ENCODE data around the gene NAA60.

NAA60 gene

GRCh38 chr16:3480901-3481695 lies 37.6 kb downstream of the NAA60 start:
- no peak overlapping the region for H2AFZ ChIP-seq (ENCODE audit: low read depth, low read length)
- peaks cover 36% of the 10 kb centered on the region for H3K4me1 ChIP-seq (ENCODE audit: insufficient read depth, low read length)
- H3K9me3 ChIP-seq (ENCODE audit: low read length): no peaks in the 10 kb centered on the region
- H3K27me3 ChIP-seq (ENCODE audit: insufficient read depth, low read length): no peaks in the 10 kb centered on the region
- H3K4me3 ChIP-seq (ENCODE audit: low read length): no peak overlapping the region
- H3K36me3 ChIP-seq (ENCODE audit: insufficient read depth, low read length): peaks cover 43% of the 10 kb centered on the region

GRCh38 chr16:3481696-3482658 lies 38.5 kb downstream of the NAA60 start:
- no peak overlapping the region for H3K4me3 ChIP-seq (ENCODE audit: low read length)
- no peaks in the 10 kb centered on the region for H3K9me3 ChIP-seq (ENCODE audit: low read length)
- H2AFZ ChIP-seq (ENCODE audit: low read depth, low read length): no peak overlapping the region
- H3K4me1 ChIP-seq (ENCODE audit: insufficient read depth, low read length): peaks cover 36% of the 10 kb centered on the region
- H3K36me3 ChIP-seq (ENCODE audit: insufficient read depth, low read length): peaks cover 52% of the 10 kb centered on the region
- H3K27me3 ChIP-seq (ENCODE audit: insufficient read depth, low read length): no peaks in the 10 kb centered on the region

- Histone ChIP-seq H3K4me3 (ENCODE audit: low read length) (no peak overlapping the region), H3K9me3 (ENCODE audit: low read length) (no peaks in the 10 kb centered on the region), H3K36me3 (ENCODE audit: insufficient read depth, low read length) (peaks cover 52% of the 10 kb centered on the region), H3K27me3 (ENCODE audit: insufficient read depth, low read length) (no peaks in the 10 kb centered on the region), H3K4me1 (ENCODE audit: insufficient read depth, low read length) (peaks cover 36% of the 10 kb centered on the region), H2AFZ (ENCODE audit: low read depth, low read length) (no peak overlapping the region)
These were observed 39.3 kb downstream of the NAA60 start for GRCh38 chr16:3482659-3483241.

GRCh38 chr16:3484318-3485096 lies 41.0 kb downstream of the NAA60 start:
- no peaks in the 10 kb centered on the region for H3K27me3 ChIP-seq (ENCODE audit: insufficient read depth, low read length)
- H3K36me3 ChIP-seq (ENCODE audit: insufficient read depth, low read length): peaks cover 48% of the 10 kb centered on the region
- H3K9me3 ChIP-seq (ENCODE audit: low read length): no peaks in the 10 kb centered on the region
- H2AFZ ChIP-seq (ENCODE audit: low read depth, low read length): no peak overlapping the region
- H3K4me3 ChIP-seq (ENCODE audit: low read length): no peak overlapping the region
- H3K4me1 ChIP-seq (ENCODE audit: insufficient read depth, low read length): peaks cover 27% of the 10 kb centered on the region

- Histone ChIP-seq H2AFZ (ENCODE audit: low read depth, low read length) (no peak overlapping the region), H3K27me3 (ENCODE audit: insufficient read depth, low read length) (no peaks in the 10 kb centered on the region), H3K36me3 (ENCODE audit: insufficient read depth, low read length) (peaks cover 44% of the 10 kb centered on the region), H3K9me3 (ENCODE audit: low read length) (no peaks in the 10 kb centered on the region), H3K4me1 (ENCODE audit: insufficient read depth, low read length) (peaks cover 27% of the 10 kb centered on the region), H3K4me3 (ENCODE audit: low read length) (no peak overlapping the region)
These were observed 41.7 kb downstream of the NAA60 start for GRCh38 chr16:3485097-3485745.

GRCh38 chr16:3485821-3486505 lies 42.5 kb downstream of the NAA60 start:
- Histone ChIP-seq H2AFZ (ENCODE audit: low read depth, low read length) (no peak overlapping the region), H3K4me1 (ENCODE audit: insufficient read depth, low read length) (peaks cover 27% of the 10 kb centered on the region), H3K9me3 (ENCODE audit: low read length) (no peaks in the 10 kb centered on the region), H3K27me3 (ENCODE audit: insufficient read depth, low read length) (no peaks in the 10 kb centered on the region), H3K36me3 (ENCODE audit: insufficient read depth, low read length) (peaks cover 39% of the 10 kb centered on the region), H3K4me3 (ENCODE audit: low read length) (no peak overlapping the region)

GRCh38 chr16:3486506-3487215 lies 43.2 kb downstream of the NAA60 start:
- Histone ChIP-seq H3K4me1 (ENCODE audit: insufficient read depth, low read length) (peaks cover 27% of the 10 kb centered on the region), H3K36me3 (ENCODE audit: insufficient read depth, low read length) (peaks cover 33% of the 10 kb centered on the region), H2AFZ (ENCODE audit: low read depth, low read length) (no peak overlapping the region)

GRCh38 chr16:3487521-3488410 lies 44.3 kb downstream of the NAA60 start:
- no peaks in the 10 kb centered on the region for H3K9me3 ChIP-seq (ENCODE audit: low read length)
- H3K27me3 ChIP-seq (ENCODE audit: insufficient read depth, low read length): no peaks in the 10 kb centered on the region
- peaks cover 31% of the 10 kb centered on the region for H3K36me3 ChIP-seq (ENCODE audit: insufficient read depth, low read length)
- no peak overlapping the region for H2AFZ ChIP-seq (ENCODE audit: low read depth, low read length)
- H3K4me3 ChIP-seq (ENCODE audit: low read length): no peak overlapping the region
- peaks cover 27% of the 10 kb centered on the region for H3K4me1 ChIP-seq (ENCODE audit: insufficient read depth, low read length)

More at GRCh38 chr16:3486506-3487215, 43.2 kb downstream of the NAA60 start:
- no peak overlapping the region for H3K4me3 ChIP-seq (ENCODE audit: low read length)
- H3K27me3 ChIP-seq (ENCODE audit: insufficient read depth, low read length): no peaks in the 10 kb centered on the region
- no peaks in the 10 kb centered on the region for H3K9me3 ChIP-seq (ENCODE audit: low read length)

GRCh38 chr16:3488801-3489200 lies 45.3 kb downstream of the NAA60 start:
- Histone ChIP-seq H3K9me3 (ENCODE audit: low read length) (no peaks in the 10 kb centered on the region), H3K27me3 (ENCODE audit: insufficient read depth, low read length) (no peaks in the 10 kb centered on the region), H2AFZ (ENCODE audit: low read depth, low read length) (no peak overlapping the region), H3K4me1 (ENCODE audit: insufficient read depth, low read length) (peaks cover 17% of the 10 kb centered on the region), H3K36me3 (ENCODE audit: insufficient read depth, low read length) (peaks cover 21% of the 10 kb centered on the region), H3K4me3 (ENCODE audit: low read length) (no peak overlapping the region)

GRCh38 chr16:3490911-3491629 lies 47.6 kb downstream of the NAA60 start:
- no peaks in the 10 kb centered on the region for H3K9me3 ChIP-seq (ENCODE audit: low read length)

More at GRCh38 chr16:3490911-3491629, 47.6 kb downstream of the NAA60 start:
- H3K4me1 ChIP-seq (ENCODE audit: insufficient read depth, low read length): no peaks in the 10 kb centered on the region
- H3K36me3 ChIP-seq (ENCODE audit: insufficient read depth, low read length): peaks cover 9% of the 10 kb centered on the region
- H2AFZ ChIP-seq (ENCODE audit: low read depth, low read length): no peak overlapping the region
- no peak overlapping the region for H3K4me3 ChIP-seq (ENCODE audit: low read length)
- no peaks in the 10 kb centered on the region for H3K27me3 ChIP-seq (ENCODE audit: insufficient read depth, low read length)

Measured in neuron (in vitro differentiated cells).